NCI-H1048 (cell line): Measurements from ENCODE around the gene CDKAL1.
A peak's percentile ranks its signal among the peaks of the same experiment; 100 is the strongest.
"Not testable (repeated sequence)": the region's sequence is repeated elsewhere in the genome, so short reads cannot be mapped to it uniquely, and the experiment has no call there.

Source experiments
- DNase-seq: peaks from one replicate; lab custom pipeline; 2025; lab: John Stamatoyannopoulos, UW

The CDKAL1 gene

GRCh38 chr6:20639161-20639560 is 104.9 kb downstream of the CDKAL1 start:
- no peak for DNase-seq

- peak; percentile 48 for DNase-seq
Measured at GRCh38 chr6:20640181-20640580, 105.9 kb downstream of the CDKAL1 start.

- DNase-seq: no peak
Measured at GRCh38 chr6:20642441-20642840, 108.2 kb downstream of the CDKAL1 start.

- no peak for DNase-seq
Measured at GRCh38 chr6:20644667-20645370, 110.6 kb downstream of the CDKAL1 start.

- not testable (repeated sequence) for DNase-seq
Measured at GRCh38 chr6:20645572-20645971, 111.3 kb downstream of the CDKAL1 start.

GRCh38 chr6:20647585-20647984 is 113.3 kb downstream of the CDKAL1 start:
- no peak for DNase-seq

- DNase-seq: not testable (repeated sequence)
Measured at GRCh38 chr6:20649696-20650470, 115.6 kb downstream of the CDKAL1 start.

- DNase-seq: no peak
Measured at GRCh38 chr6:20652299-20653084, 118.2 kb downstream of the CDKAL1 start.

GRCh38 chr6:20653085-20653479 is 118.8 kb downstream of the CDKAL1 start:
- no peak for DNase-seq

- no peak for DNase-seq
Measured at GRCh38 chr6:20655317-20655716, 121.1 kb downstream of the CDKAL1 start.

GRCh38 chr6:20657274-20657800 is 123.1 kb downstream of the CDKAL1 start:
- DNase-seq: no peak

GRCh38 chr6:20658053-20658452 is 123.8 kb downstream of the CDKAL1 start:
- DNase-seq: no peak

- no peak for DNase-seq
Measured at GRCh38 chr6:20658516-20658915, 124.3 kb downstream of the CDKAL1 start.

GRCh38 chr6:20660534-20660933 is 126.3 kb downstream of the CDKAL1 start:
- no peak for DNase-seq

- peak; percentile 95 for DNase-seq
Measured at GRCh38 chr6:20661721-20662120, 127.5 kb downstream of the CDKAL1 start.

- DNase-seq: no peak
Measured at GRCh38 chr6:20664250-20664649, 130.0 kb downstream of the CDKAL1 start.

GRCh38 chr6:20665290-20665689 is 131.0 kb downstream of the CDKAL1 start:
- no peak for DNase-seq

GRCh38 chr6:20669571-20670314 is 135.5 kb downstream of the CDKAL1 start:
- DNase-seq: no peak

- DNase-seq: no peak
Measured at GRCh38 chr6:20670750-20671149, 136.5 kb downstream of the CDKAL1 start.

- DNase-seq: no peak
Measured at GRCh38 chr6:20672038-20672437, 137.8 kb downstream of the CDKAL1 start.

GRCh38 chr6:20673458-20673857 is 139.2 kb downstream of the CDKAL1 start:
- no peak for DNase-seq

- no peak for DNase-seq
Measured at GRCh38 chr6:20674664-20675063, 140.4 kb downstream of the CDKAL1 start.
